Uterus (tissue), 4 donors: Measurements from ENCODE around the gene WTAP. TPM values are rescaled to one million over a fixed set of nuclear protein-coding genes. Genes with fewer than 3 reads are reported as not detected.

Experiments
- DNase-seq, 2 donors: peaks; one replicate each; pipeline ENCODE4 v3.0.0-alpha.2; 2019 to 2020
- H3K27ac ChIP-seq, 2 donors: fragments of 200-600 bp; sonication (generic); 1 replicate in 1 of 2; 2 replicates in 1 of 2; pipeline ENCODE4 v1.5.1; 2016 to 2018
- H3K27me3 ChIP-seq, 2 donors: fragments of 200-600 bp; sonication (generic); one replicate each; pipeline ENCODE4 v1.5.1; 2018 to 2019; ENCODE audit warnings: control low read depth in 1 of 2
- H3K36me3 ChIP-seq, 2 donors: fragments of 200-600 bp; sonication (generic); one replicate each; pipeline ENCODE4 v1.5.1; 2019; ENCODE audit warnings: control low read depth in 1 of 2
- H3K4me1 ChIP-seq, 2 donors: fragments of 200-600 bp; sonication (generic); one replicate each; pipeline ENCODE4 v1.5.1; 2018 to 2019; ENCODE audit warnings: control low read depth in 1 of 2
- H3K4me3 ChIP-seq, 2 donors: fragments of 200-600 bp; sonication (generic); 1 replicate in 1 of 2; 2 replicates in 1 of 2; pipeline ENCODE4 v1.5.1; 2018 to 2019; ENCODE audit warnings: mild to moderate bottlenecking in 1 of 2
- H3K9me3 ChIP-seq, 2 donors: fragments of 200-600 bp; sonication (generic); one replicate each; pipeline ENCODE4 v1.5.1; 2019; ENCODE audit warnings: control low read depth in 1 of 2
- POLR2A ChIP-seq, 2 donors: fragments of 450-650 bp; IDR thresholded peaks; one replicate each; pipeline ENCODE4 v1.6.1; 2016; ENCODE audit warnings: antibody characterized with exemption in 2 of 2, mild to moderate bottlenecking in 1 of 2, moderate library complexity in 1 of 2
- intact Hi-C: fragments of 100-400 bp; cut with DNase I; formaldehyde crosslinking; loops from one replicate; pipeline ENCODE4 v1.15.1; 2023; ENCODE audit warnings: low total_unique reads
- total RNA-seq, 4 donors: library from RNA; depleted of rRNA in 3 of 4; stranded (reverse); fragments of >200 nt in 3 of 4; gene quantifications; one replicate each; pipeline versions ENCODE4 v1.1.0 to v1.2.4, GENCODE V29; 2014 to 2023
- TF ChIP-seq, protein P1 (sequence below), 4 experiments: fragments of 200-600 bp in 2 of 4; fragments of 450-650 bp in 2 of 4; sonication (generic) in 2 of 4; IDR thresholded peaks; one replicate each; pipeline ENCODE4 v1.5.1; 2016 to 2019; ENCODE audit warnings: antibody characterized with exemption in 4 of 4, mild to moderate bottlenecking in 2 of 4, moderate library complexity in 1 of 4
- donor health status: DM: yes; HTN: yes; CAD: no.

The WTAP gene
- total RNA-seq, 4 donors from 2014 or later = 33.3 to 139 (median 95.9) TPM

DNA sequence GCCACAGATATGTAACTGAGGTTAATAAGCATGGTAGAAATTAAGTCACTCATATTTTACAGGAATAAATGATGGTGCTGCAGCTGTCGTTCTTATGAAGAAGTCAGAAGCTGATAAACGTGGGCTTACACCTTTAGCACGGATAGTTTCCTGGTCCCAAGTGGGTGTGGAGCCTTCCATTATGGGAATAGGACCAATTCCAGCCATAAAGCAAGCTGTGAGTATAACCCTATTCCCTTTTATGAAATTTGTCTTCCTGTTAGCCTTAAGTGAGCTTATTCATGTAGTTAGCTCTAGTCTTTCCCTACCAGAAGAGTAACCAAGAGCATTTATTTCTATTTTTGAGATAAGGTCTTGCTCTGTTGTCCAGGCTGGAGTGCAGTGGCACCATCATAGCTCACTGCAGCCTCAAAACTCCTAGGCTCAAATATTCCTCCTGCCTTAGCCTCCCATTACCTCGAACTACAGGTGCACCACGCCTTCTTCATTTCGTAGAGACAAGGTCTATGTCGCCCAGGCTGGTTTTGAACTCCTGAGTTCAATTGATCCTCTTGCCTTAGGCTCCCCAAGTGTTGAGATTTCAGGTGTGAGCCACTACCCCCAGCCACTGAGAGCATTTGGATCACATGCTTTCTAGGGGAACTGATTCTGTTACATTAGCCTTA, 50.1 kb downstream of the WTAP start:
- no peak overlapping the region for H3K4me3 ChIP-seq
- no peak overlapping the region for H3K27ac ChIP-seq
- H3K9me3 ChIP-seq = no peaks in the 10 kb centered on the region
- no peak for DNase-seq
- H3K36me3 ChIP-seq = no peaks in the 10 kb centered on the region
- H3K27me3 ChIP-seq = no peaks in the 10 kb centered on the region
- intact Hi-C loops = no loop called here
- TF ChIP-seq POLR2A (IDR thresholded peaks at IDR 0.05) = no peak
- TF ChIP-seq, protein P1, sequence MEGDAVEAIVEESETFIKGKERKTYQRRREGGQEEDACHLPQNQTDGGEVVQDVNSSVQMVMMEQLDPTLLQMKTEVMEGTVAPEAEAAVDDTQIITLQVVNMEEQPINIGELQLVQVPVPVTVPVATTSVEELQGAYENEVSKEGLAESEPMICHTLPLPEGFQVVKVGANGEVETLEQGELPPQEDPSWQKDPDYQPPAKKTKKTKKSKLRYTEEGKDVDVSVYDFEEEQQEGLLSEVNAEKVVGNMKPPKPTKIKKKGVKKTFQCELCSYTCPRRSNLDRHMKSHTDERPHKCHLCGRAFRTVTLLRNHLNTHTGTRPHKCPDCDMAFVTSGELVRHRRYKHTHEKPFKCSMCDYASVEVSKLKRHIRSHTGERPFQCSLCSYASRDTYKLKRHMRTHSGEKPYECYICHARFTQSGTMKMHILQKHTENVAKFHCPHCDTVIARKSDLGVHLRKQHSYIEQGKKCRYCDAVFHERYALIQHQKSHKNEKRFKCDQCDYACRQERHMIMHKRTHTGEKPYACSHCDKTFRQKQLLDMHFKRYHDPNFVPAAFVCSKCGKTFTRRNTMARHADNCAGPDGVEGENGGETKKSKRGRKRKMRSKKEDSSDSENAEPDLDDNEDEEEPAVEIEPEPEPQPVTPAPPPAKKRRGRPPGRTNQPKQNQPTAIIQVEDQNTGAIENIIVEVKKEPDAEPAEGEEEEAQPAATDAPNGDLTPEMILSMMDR (IDR thresholded peaks at IDR 0.05) = no peak
- no peaks in the 10 kb centered on the region for H3K4me1 ChIP-seq

DNA sequence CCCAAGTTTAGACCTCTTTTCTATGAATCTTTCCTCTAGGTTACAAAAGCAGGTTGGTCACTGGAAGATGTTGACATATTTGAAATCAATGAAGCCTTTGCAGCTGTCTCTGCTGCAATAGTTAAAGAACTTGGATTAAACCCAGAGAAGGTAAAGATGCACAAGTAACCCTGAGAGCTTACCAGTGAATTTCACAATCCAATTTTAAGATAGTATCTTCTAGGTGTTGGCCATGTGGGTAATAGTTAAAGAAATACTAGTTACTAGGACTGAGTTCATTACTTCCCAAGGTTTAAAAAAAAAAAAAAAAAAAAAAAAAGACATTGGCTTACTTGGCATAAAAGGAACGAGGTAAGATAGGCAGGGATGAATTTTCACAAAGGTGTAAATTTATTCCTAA, 50.8 kb downstream of the WTAP start:
- Histone ChIP-seq H3K4me1 (no peaks in the 10 kb centered on the region), H3K4me3 (no peak overlapping the region), H3K9me3 (no peaks in the 10 kb centered on the region), H3K27ac (no peak overlapping the region), H3K27me3 (no peaks in the 10 kb centered on the region), H3K36me3 (no peaks in the 10 kb centered on the region)
- intact Hi-C loops = no loop called here
- no peak for TF ChIP-seq POLR2A (IDR thresholded peaks at IDR 0.05)
- TF ChIP-seq, protein P1 (IDR thresholded peaks at IDR 0.05) = no peak
- DNase-seq = no peak

DNA sequence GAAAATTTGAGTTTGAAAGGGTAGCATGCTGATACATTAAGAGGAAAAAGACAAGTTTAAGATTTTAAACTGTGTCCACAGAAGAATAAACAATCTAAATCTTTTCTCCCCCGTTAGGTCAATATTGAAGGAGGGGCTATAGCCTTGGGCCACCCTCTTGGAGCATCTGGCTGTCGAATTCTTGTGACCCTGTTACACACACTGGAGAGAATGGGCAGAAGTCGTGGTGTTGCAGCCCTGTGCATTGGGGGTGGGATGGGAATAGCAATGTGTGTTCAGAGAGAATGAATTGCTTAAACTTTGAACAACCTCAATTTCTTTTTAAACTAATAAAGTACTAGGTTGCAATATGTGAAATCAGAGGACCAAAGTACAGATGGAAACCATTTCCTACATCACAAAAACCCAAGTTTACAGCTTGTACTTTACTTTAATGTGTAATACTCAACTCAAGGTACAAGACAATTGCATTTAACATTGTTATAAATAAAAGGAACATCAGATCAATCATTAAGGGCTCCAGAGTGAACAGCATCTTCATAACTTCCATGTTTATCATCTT, 51.3 kb downstream of the WTAP start:
- Histone ChIP-seq H3K9me3 (no peaks in the 10 kb centered on the region), H3K27ac (no peak overlapping the region), H3K36me3 (no peaks in the 10 kb centered on the region), H3K4me3 (no peak overlapping the region), H3K27me3 (no peaks in the 10 kb centered on the region), H3K4me1 (no peaks in the 10 kb centered on the region)
- TF ChIP-seq POLR2A (IDR thresholded peaks at IDR 0.05) = no peak
- TF ChIP-seq, protein P1 (IDR thresholded peaks at IDR 0.05) = no peak
- no peak for DNase-seq
- intact Hi-C loops = no loop called here

DNA sequence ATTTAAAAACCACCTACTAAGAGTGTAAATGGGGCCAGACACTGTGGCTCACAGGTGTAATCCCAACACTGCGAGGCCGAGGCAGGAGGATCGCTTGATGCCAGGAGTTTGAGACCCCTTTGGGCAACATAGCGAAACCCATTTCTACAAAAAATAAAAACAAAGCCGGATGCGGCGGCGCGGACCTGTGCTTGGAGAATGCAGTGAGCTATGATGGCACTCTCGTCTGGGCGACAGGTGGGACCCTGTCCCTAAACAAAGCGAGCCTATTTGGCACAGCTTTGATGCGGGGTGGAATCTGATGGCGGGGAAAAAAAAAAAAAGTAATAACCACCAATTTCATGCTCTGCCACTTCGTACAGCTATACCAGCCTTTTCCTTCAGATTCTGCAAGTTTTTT, 61.0 kb downstream of the WTAP start:
- Histone ChIP-seq H3K27me3 (no peaks in the 10 kb centered on the region), H3K27ac (peak overlapping the region; percentile 92 to 100), H3K4me1 (peaks cover 21 to 23% of the 10 kb centered on the region in 2 donors), H3K36me3 (no peaks in the 10 kb centered on the region), H3K4me3 (peak overlapping the region; percentile 92 to 99), H3K9me3 (no peaks in the 10 kb centered on the region)
- TF ChIP-seq POLR2A (IDR thresholded peaks at IDR 0.05) = no peak
- TF ChIP-seq, protein P1 (IDR thresholded peaks at IDR 0.05) = no peak
- intact Hi-C loops = loop anchor here (5.0 kb wide), 1 partner anchor 96 kb away; the partner anchor contains the start of gene SOD2
- no peak for DNase-seq

DNA sequence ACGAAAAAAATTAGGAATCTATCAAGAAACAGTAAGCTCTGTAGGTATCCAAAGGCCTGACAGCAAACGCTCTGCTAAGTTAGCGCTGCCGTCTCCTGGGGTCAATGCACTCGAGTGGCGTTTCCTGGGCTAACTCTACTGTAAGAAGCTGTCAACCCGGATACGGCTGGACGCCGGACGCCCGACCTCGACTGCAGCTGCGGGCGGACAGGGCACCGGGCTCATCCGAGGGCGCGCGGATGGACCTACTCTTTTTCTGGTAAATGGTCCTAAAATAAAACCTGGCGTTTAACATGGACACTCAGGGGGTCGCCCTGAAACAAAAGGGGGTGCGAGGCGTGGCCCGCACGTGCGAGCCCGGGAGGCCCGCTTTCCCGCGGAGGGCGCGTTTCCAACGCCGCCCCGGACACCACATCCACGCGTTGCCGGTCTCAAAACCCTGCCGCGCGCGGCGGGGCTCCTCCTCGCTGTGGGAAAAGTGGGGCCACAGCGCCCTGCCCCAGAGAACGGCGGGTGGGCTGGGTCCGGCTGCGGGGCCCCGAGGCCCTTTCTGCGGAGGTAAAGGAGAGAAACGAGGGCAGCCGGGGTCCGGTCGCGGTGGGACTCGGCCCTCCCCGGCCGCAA, 61.6 kb downstream of the WTAP start:
- H3K4me3 ChIP-seq = peak overlapping the region; percentile 92 to 99
- H3K4me1 ChIP-seq = peaks cover 21 to 23% of the 10 kb centered on the region in 2 donors
- peak; percentile 26 to 36 for DNase-seq
- H3K36me3 ChIP-seq = no peaks in the 10 kb centered on the region
- TF ChIP-seq, protein P1 (IDR thresholded peaks at IDR 0.05) = no peak
- no peaks in the 10 kb centered on the region for H3K9me3 ChIP-seq
- H3K27me3 ChIP-seq = no peaks in the 10 kb centered on the region
- intact Hi-C loops = loop anchor here (5.0 kb wide), 1 partner anchor 97 kb away; the partner anchor contains the start of gene SOD2
- peak overlapping the region; percentile 92 to 100 for H3K27ac ChIP-seq
